ENCODE data around the gene CRYBB2. TPM values are rescaled to one million over a fixed set of nuclear protein-coding genes. Genes with fewer than 3 reads are reported as not detected.
"Not testable (repeated sequence)": the region's sequence is repeated elsewhere in the genome, so short reads cannot be mapped to it uniquely, and the experiment has no call there.

Gene CRYBB2
- under 1 TPM in 2 of 3 donors, not detected in 1; 0.48 to 0.79 TPM for polyA plus RNA-seq (ENCODE audit: insufficient read length in 3 of 3)

DNA sequence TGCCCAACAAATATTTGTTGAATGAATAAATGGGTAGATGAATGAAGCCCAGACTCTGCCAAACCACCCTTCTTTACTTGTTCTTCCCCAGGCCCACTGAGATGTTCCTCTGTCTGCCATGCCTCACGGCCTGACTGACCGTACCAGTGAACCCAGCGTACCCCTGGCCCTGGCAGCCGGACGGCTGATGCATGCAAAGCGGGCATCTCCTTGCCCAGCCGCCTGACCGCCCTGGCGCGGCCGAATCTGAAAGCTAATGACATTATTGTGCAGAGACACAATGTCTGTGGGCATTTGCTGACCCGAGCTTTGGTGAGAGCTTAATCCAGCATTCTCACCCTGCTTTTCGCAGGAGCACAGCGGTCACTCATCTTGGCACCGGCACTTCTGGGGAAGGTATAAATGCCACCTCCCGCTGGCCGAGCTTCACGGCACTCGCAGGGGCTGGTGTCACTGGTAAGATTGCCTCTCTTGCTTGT, at the start of gene CRYBB2:
TSS of gene CRYBB2 (plus strand) at position 429 of the 479 bp plus-strand sequence. CDS start 1,791 bp downstream, outside the sequence.
- DNase-seq (ENCODE audit: low read depth in 3 of 3, low spot score in 2 of 3): no peak

GRCh38 chr22:25170426-25170980, 48.9 kb upstream of the CRYBB2 start:
- DNase-seq (ENCODE audit: low read depth in 3 of 3, low spot score in 2 of 3): no peak

- no peak for DNase-seq (ENCODE audit: low read depth in 3 of 3, low spot score in 2 of 3)
These were observed 47.3 kb upstream of the CRYBB2 start for GRCh38 chr22:25172153-25172552.

DNA sequence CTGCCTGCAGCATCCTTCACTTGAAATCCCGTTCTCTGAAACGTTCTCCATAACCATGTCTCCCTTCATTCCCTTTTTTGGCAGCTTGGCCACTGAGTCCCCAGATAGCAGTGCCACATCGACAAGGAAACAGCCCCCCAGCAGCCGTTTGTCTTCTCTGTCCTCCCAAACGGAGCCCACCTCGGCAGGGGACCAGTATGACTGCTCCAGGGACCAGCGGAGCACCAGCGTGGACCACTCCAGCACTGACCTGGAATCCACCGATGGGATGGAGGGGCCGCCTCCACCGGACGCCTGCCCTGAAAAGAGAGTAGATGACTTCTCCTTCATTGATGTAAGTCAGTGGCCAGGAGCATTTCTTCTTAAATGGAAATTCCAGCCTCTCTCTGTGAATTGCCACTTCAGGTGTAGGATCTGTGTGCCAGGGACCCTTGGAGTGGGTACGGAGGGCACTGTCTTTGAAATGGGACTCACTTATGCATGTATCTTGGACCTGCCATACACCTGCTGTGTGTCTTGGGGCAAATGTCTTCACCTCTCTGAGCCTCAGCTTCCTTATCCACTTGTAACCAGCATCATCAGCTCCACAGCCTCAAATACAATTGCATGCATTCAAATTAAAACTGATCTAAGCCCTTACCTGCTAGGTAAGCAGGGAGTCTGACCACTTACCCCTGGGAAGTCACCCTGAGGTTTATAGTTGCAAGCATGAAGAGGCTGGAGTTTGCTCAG, 45.1 kb upstream of the CRYBB2 start:
- DNase-seq (ENCODE audit: low read depth in 3 of 3, low spot score in 2 of 3): no peak

DNA sequence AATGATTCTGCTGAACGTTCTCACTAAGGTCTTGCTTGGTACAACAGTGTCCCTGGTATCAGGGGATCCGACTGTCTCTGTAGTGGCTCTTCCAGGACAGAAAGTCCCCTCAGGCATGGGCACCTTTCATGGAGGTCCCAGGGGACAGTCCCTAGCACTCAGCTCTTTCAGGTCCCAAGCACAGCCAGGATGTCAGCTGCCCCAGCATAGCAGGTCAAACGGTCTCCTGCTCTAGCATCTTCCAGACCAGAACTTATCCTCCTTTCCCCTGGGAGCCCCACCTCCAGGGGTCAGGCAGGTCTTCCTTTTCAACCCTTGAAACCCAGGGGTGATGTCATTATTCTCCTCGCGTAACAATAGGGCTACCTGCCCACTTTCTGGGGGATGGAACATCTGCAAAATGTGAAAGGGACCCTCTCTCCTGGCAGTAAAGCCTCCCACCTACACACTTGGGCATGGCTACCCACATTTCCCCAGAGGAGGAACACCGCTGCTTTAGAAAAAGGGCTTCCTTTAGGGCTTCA, 44.5 kb upstream of the CRYBB2 start:
- DNase-seq (ENCODE audit: low read depth in 3 of 3, low spot score in 2 of 3): no peak

DNA sequence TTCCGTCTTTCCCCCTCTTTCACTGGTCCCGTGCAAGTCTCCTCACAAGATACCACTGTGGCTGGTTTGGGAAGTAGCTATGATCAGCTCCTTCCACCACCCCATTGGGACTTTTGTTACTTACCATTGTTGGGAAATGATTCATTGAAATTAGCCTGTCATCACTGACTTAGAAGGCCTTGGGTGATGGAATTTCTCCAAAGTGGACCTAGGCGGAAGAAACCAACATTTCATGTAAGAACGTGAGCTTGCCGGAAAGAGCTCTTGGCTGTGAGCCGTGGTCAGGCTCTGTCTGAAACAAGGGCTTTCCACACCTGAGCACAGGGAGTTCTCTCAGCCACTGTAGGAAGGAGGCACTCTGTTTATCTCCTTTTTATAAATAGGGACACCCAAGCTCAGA, 43.3 kb upstream of the CRYBB2 start:
- no peak for DNase-seq (ENCODE audit: low read depth in 3 of 3, low spot score in 2 of 3)

DNA sequence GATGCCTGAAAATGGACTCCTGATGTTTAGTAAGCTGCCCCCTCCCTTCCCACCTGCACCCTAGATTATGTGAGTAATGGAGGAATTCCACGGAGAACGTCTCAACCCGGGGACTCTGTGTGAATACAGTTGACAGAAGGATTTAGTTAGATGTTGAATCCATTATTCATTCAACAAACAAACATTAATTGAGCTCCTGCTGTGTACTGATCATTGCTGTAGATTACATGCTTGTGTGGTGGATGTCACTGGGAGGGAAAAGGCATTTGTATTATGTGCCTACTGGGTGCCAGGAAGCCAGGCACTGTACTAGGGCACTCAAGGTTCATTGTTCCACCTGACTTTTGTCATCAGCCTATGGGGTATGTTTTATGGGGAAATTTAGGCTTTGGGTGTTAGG, 42.6 kb upstream of the CRYBB2 start:
- DNase-seq (ENCODE audit: low read depth in 3 of 3, low spot score in 2 of 3): no peak

GRCh38 chr22:25177226-25177625, 42.2 kb upstream of the CRYBB2 start:
- DNase-seq (ENCODE audit: low read depth in 3 of 3, low spot score in 2 of 3): no peak

GRCh38 chr22:25177895-25178294, 41.5 kb upstream of the CRYBB2 start:
- DNase-seq (ENCODE audit: low read depth in 3 of 3, low spot score in 2 of 3): no peak

GRCh38 chr22:25178348-25178747, 41.1 kb upstream of the CRYBB2 start:
- not testable (repeated sequence) for DNase-seq (ENCODE audit: low read depth in 3 of 3, low spot score in 2 of 3)

DNA sequence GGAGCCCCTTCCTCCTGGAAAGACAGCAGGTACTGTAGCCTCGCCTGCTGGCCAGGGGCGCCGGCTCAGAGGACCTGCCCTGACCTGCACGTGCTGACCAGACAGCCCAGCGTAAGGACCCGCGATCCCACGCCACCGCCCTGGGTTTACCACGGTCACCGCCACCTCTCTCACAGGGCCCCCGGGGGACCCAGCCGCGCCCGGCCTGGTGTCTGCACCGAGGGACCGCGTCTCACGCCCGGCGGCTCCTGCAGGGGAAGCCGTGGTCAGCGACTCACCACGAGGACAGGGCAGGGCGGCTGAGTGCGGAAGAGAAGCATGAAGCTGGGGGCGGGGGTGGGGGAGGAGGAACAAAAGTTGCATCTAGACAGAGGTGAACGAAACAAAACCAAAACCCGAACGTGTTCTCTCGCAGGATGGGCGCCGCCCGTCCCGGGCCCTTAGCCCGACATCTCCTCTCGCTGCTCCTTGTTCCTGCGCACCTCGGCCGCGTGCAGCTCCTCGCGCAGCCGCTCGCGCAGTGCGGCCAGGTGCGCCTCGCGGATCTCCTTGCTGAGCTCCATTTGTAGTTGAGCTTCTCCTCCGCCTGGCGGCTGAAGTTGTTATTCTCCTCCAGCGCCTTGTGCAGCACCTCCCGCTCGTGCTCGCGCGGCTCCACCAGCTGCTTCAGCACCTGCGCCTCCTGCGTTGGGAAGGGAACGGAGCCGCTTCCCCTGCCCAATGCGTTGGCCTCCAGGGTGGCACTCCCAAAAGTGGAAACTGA, 40.4 kb upstream of the CRYBB2 start:
- DNase-seq (ENCODE audit: low read depth in 3 of 3, low spot score in 2 of 3): not testable (repeated sequence)

DNA sequence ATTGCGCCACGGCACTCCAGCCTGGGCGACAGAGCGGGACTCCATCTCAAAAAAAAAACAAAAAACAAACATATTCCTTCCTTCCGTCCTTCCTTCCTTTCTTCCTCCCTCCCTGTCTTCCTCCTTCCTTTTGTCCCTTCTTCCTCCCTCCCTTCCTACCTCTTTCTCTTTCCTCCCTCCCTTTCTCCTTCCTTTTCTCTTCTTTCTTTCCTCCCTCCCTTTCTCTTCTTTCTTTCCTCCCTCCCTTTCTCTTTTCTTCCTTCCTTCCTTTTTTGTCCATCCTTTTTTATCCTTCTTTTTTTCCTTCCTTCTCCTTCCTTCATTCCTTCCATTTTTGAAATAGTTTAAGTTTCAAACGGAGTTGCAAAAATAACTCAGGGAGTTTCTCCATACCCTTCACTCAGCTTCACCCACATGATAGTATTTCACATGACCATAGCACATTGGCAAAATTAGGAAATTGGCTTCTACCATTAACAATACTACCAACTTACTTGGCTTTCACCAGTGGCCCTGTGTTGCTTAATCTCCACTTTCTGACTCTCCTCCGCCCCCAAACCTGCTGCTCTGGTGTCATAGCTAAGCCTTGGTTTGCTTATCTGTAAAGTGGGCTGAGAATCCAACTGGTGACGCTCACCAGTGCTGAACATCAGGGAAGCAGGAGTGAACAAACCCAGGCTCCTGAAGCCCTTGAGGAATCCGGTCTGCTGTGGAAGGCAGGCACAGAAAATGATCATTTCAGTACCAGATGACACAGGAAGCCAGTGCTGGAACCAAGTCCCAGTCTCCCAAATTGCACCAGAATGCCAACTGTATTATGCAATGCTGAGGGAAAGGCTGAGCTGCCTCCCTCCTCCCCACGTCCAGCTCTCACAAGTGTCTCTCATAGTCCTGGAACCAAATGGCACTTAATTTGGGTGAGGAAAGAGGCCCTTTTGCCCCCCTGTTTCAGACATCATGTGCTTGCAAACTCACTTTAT, 37.0 kb upstream of the CRYBB2 start:
- no peak for DNase-seq (ENCODE audit: low read depth in 3 of 3, low spot score in 2 of 3)

GRCh38 chr22:25183949-25184619, 35.4 kb upstream of the CRYBB2 start:
- DNase-seq (ENCODE audit: low read depth in 3 of 3, low spot score in 2 of 3): no peak

GRCh38 chr22:25186140-25186539, 33.3 kb upstream of the CRYBB2 start:
- DNase-seq (ENCODE audit: low read depth in 3 of 3, low spot score in 2 of 3): no peak

DNA sequence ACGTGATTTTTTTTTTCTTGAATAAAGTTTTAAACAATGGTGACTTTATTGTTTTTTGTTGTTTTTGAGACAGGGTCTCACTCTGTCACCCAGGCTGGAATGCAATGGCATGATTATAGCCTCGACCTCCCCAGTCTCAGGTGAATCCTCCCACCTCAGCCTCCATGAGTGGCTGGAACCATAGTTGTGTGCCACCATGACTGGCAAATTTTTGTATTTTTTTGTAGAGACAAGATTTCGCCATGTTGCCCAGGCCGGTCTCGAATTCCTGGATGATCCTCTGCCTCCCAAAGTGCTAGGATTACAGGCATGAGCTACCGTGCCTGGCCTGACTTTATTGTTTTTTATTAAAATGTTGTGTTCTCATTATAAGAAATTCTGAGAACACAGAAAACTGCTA, 32.0 kb upstream of the CRYBB2 start:
- DNase-seq (ENCODE audit: low read depth in 3 of 3, low spot score in 2 of 3): no peak

DNA sequence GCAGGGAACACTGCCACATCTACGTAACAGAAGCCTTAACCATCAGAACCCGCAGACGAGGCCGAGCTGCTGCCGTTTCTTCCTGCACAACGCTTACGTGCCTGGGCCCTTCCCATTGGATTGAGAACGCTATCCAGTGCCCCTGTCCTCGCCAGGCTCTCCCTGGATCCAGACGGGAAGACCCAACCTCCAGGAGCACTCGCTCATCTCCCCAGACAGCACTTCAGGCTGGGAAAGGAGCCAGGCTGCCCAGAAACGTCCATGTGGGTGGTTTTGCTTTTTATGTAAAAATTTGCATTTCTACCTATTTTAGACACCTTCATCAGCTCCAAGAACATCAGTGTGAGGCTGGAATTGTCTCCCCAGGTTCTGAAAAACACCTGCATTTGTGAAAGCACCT, 27.0 kb upstream of the CRYBB2 start:
- DNase-seq (ENCODE audit: low read depth in 3 of 3, low spot score in 2 of 3): no peak

DNA sequence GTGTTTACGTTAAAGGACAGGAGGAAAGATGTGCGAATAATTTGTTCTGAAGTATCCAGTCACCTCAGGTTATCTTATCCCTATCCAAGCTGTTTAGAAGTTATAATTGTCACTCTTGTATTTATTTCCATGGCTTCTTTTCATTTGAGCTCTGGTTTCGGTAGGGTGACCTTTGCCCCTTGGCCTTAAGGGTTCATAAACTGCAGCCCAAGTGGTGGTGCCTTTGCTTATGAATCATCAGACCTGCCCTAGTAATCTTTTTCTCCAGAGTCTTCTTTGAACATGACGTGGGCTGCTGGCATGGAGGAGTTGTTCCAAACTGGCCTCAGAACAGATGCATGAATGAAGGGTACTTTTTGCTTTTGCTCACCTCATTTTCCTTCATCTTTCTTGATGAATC, 26.3 kb upstream of the CRYBB2 start:
- no peak for DNase-seq (ENCODE audit: low read depth in 3 of 3, low spot score in 2 of 3)

DNA sequence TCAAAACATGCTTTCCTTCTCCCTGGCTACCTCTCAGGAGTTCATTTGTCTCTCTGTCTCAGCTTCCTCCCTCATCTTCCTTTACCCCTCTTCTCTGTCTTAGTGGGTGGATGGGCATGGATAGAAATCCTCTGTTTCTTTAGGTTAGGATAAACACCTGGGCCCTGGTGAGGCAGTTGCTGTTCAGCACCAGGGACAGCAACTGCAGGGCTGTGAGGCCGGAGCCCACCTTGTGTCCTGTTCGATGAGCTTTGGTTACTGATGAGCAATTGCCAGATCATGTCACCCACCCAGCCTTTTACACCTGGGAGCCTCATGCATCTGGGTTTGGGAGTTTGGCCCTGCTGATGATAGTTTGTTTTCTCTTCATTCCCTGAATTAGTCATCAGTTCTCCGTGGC, 25.9 kb upstream of the CRYBB2 start:
- DNase-seq (ENCODE audit: low read depth in 3 of 3, low spot score in 2 of 3): no peak

- no peak for DNase-seq (ENCODE audit: low read depth in 3 of 3, low spot score in 2 of 3)
These were observed 23.1 kb upstream of the CRYBB2 start for GRCh38 chr22:25196326-25196725.

DNA sequence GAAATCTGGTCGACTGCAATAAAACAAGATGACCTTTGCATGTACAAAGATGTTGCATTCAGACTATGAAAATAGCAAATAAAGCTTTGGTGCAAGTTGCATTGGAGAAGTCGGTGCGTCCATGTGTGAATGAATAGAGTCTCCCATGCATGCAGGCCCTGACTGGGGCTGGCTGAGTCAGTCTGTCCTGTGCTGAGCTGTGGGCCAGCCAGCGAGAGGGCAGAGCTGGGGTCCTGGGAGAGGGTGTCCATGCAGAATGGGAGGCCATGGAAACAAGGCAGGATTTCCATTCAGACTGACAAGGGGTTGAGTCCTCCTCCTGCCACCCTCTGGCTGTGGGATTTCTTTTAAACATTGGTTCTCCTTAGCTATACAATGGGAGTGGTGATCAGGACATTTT, 22.1 kb upstream of the CRYBB2 start:
- DNase-seq (ENCODE audit: low read depth in 3 of 3, low spot score in 2 of 3): no peak
